Liver (tissue), 9 donors: Measurements from ENCODE around the gene PARD3B. TPM values are rescaled to one million over a fixed set of nuclear protein-coding genes. Genes with fewer than 3 reads are reported as not detected.

Experiments used
- DNase-seq: peaks from one replicate; pipeline ENCODE4 v3.0.0-alpha.2; 2017; ENCODE audit warnings: low spot score
- H3K27ac ChIP-seq, 2 donors: one replicate each; pipeline ENCODE4 v1.7.0; 2013; ENCODE audit warnings: inconsistent platforms in 2 of 2, low read length in 2 of 2, control low read depth in 1 of 2, low read depth in 1 of 2, mild to moderate bottlenecking in 1 of 2
- H3K27me3 ChIP-seq, 4 donors: one replicate each; pipeline versions ENCODE4 v1.6.1 to v1.7.0; 2013; ENCODE audit warnings: low read length in 3 of 4, inconsistent platforms in 1 of 4, mild to moderate bottlenecking in 1 of 4, moderate library complexity in 1 of 4; ENCODE audit not compliant: control insufficient read depth in 4 of 4, insufficient read depth in 4 of 4
- H3K36me3 ChIP-seq, 4 donors: one replicate each; pipeline versions ENCODE4 v1.6.1 to v1.7.0; 2013; ENCODE audit warnings: low read length in 3 of 4, mild to moderate bottlenecking in 3 of 4, low read depth in 1 of 4, moderate library complexity in 1 of 4; ENCODE audit not compliant: control insufficient read depth in 4 of 4, insufficient read depth in 3 of 4
- H3K4me1 ChIP-seq, 4 donors: one replicate each; pipeline versions ENCODE4 v1.6.1 to v1.7.0; 2013; ENCODE audit warnings: low read length in 3 of 4, mild to moderate bottlenecking in 3 of 4, moderate library complexity in 1 of 4; ENCODE audit not compliant: control insufficient read depth in 4 of 4, insufficient read depth in 4 of 4
- H3K4me3 ChIP-seq, 3 donors: one replicate each; pipeline versions ENCODE4 v1.6.1 to v1.7.0; 2013; ENCODE audit warnings: low read length in 3 of 3, control low read depth in 1 of 3, low read depth in 1 of 3, mild to moderate bottlenecking in 1 of 3
- H3K9ac ChIP-seq, 2 donors: one replicate each; pipeline ENCODE4 v1.7.0; 2013; ENCODE audit warnings: low read length in 2 of 2, mild to moderate bottlenecking in 2 of 2, moderate library complexity in 2 of 2, control low read depth in 1 of 2, low read depth in 1 of 2
- H3K9me3 ChIP-seq, 4 donors: one replicate each; pipeline versions ENCODE4 v1.6.1 to v1.7.0; 2013; ENCODE audit warnings: low read length in 3 of 4; ENCODE audit not compliant: control insufficient read depth in 4 of 4
- CTCF ChIP-seq: fragments of 150-350 bp; IDR thresholded peaks from 2 replicates; pipeline ENCODE4 v1.5.1; 2017; ENCODE audit warnings: improper control_type of control experiment, low read depth, low read length; ENCODE audit not compliant: missing input control
- EGR1 ChIP-seq, 2 donors: IDR thresholded peaks; 2 replicates each; pipeline ENCODE4 v1.6.1; 2016 to 2018; ENCODE audit warnings: antibody characterized with exemption in 2 of 2, low read depth in 2 of 2
- FOXA2 ChIP-seq: IDR thresholded peaks from 2 replicates; pipeline ENCODE4 v1.6.1; 2016; ENCODE audit warnings: antibody characterized with exemption
- GABPA ChIP-seq, 2 donors: IDR thresholded peaks in 1 of 2; conservative IDR thresholded peaks in 1 of 2; 2 replicates each; pipeline ENCODE4 v1.6.1; 2016; ENCODE audit warnings: antibody characterized with exemption in 2 of 2, mild to moderate bottlenecking in 1 of 2, moderate library complexity in 1 of 2
- HNF4A ChIP-seq, 2 donors: conservative IDR thresholded peaks; 2 replicates each; pipeline ENCODE4 v1.6.1; 2016; ENCODE audit warnings: antibody characterized with exemption in 2 of 2, mild to moderate bottlenecking in 2 of 2
- JUND ChIP-seq, 2 donors: IDR thresholded peaks; 2 replicates each; pipeline ENCODE4 v1.6.1; 2016; ENCODE audit warnings: antibody characterized with exemption in 2 of 2
- NR2F2 ChIP-seq: IDR thresholded peaks from 2 replicates; pipeline ENCODE4 v1.6.1; 2016; ENCODE audit warnings: antibody characterized with exemption
- RAD21 ChIP-seq, 2 donors: IDR thresholded peaks; 2 replicates each; pipeline ENCODE4 v1.6.1; 2016; ENCODE audit warnings: antibody characterized with exemption in 2 of 2, mild to moderate bottlenecking in 2 of 2
- REST ChIP-seq: IDR thresholded peaks from 2 replicates; pipeline ENCODE4 v1.6.1; 2016; ENCODE audit warnings: antibody characterized with exemption, mild to moderate bottlenecking
- RXRA ChIP-seq, 2 donors: IDR thresholded peaks; 2 replicates each; pipeline ENCODE4 v1.6.1; 2017 to 2018; ENCODE audit warnings: antibody characterized with exemption in 2 of 2, mild to moderate bottlenecking in 1 of 2
- SP1 ChIP-seq: IDR thresholded peaks from 2 replicates; pipeline ENCODE4 v1.6.1; 2018; ENCODE audit warnings: antibody characterized with exemption, mild to moderate bottlenecking
- TAF1 ChIP-seq: conservative IDR thresholded peaks from 2 replicates; pipeline ENCODE4 v1.6.1; 2016; ENCODE audit warnings: antibody characterized with exemption, mild to moderate bottlenecking
- YY1 ChIP-seq: IDR thresholded peaks from 2 replicates; pipeline ENCODE4 v1.6.1; 2016; ENCODE audit warnings: antibody characterized with exemption, mild to moderate bottlenecking
- WGBS: extraction: QIAGEN DNeasy Blood & Tissue Kit; methylation state at CpG from one replicate; pipeline ENCODE4 v1.1.7; 2013; 5-methylcytosine and 5-hydroxymethylcytosine counted together
- polyA plus RNA-seq, 2 donors: library from polyadenylated mRNA; stranded (reverse) in 1 of 2; unstranded in 1 of 2; fragments of 200-250 nt in 1 of 2; fragments of >200 nt in 1 of 2; fragmentation: Nextera tagmentation in 1 of 2; extraction: Ambion mirVana in 1 of 2; gene quantifications; one replicate each; pipeline versions ENCODE4 v1.2.1 to v1.2.3, GENCODE V29; 2013 to 2015
- total RNA-seq, 2 donors: library from RNA; depleted of rRNA; stranded (reverse); fragments of >200 nt; gene quantifications; one replicate each; pipeline ENCODE4 v1.2.3, GENCODE V29; 2014
- donor health status: healthy.
- donor health status: healthy.
- donor health status: healthy.
- donor health status: healthy.
- donor health status: healthy.

PARD3B gene
- total and polyA plus RNA-seq, 4 donors: 1.1 to 10.3 (median 3.7) TPM

DNA sequence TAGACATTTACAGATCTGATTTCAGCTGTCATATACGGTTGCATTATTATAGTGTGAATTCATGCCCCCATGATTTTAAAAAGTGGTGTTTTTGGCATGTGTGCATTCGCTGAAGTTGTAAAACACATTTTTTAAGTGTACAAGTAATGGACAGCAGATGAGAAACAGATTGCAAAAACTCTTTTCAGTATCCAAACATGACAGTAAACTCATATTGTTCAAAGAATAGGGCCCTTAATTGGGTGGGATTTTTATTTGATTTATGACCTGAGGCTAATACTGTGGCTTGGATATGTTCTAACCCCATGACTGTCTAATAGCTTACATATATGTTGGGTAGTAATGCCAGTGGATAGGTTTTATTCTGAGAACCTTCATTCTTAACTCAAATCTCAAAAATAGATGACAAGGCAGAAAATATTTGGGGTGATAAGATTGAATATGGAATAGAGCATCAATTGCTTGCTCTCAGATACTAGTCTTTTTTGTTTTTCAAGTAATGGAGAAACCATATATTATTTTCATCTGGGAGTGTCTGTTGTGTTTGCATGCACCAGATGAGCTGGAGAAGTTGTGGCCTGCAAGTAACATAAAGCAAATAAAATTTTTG, 118.6 kb downstream of the PARD3B start:
- H3K4me1 ChIP-seq: peaks cover 0 to 17% (median 3%) of the 10 kb centered on the region in 4 donors
- H3K36me3 ChIP-seq: no peaks in the 10 kb centered on the region
- H3K4me3 ChIP-seq: no peak overlapping the region
- 90% methylated on average over 2 of the region's 2 CpGs for WGBS
- H3K27me3 ChIP-seq: no peaks in the 10 kb centered on the region
- H3K9ac ChIP-seq: no peak overlapping the region
- no peaks in the 10 kb centered on the region for H3K9me3 ChIP-seq
- no peak for TF ChIP-seq RAD21 (IDR thresholded peaks at IDR 0.05)
- TF ChIP-seq REST: no peak
- TF ChIP-seq EGR1 (IDR thresholded peaks at IDR 0.05; ENCODE audit: low read depth in 2 of 2): no peak
- TF ChIP-seq GABPA (IDR thresholded peaks at IDR 0.05 in 1 of 2, conservative IDR thresholded peaks at IDR 0.05 in 1 of 2): no peak
- TF ChIP-seq JUND (IDR thresholded peaks at IDR 0.05): no peak
- H3K27ac ChIP-seq: no peak overlapping the region
- DNase-seq: no peak

DNA sequence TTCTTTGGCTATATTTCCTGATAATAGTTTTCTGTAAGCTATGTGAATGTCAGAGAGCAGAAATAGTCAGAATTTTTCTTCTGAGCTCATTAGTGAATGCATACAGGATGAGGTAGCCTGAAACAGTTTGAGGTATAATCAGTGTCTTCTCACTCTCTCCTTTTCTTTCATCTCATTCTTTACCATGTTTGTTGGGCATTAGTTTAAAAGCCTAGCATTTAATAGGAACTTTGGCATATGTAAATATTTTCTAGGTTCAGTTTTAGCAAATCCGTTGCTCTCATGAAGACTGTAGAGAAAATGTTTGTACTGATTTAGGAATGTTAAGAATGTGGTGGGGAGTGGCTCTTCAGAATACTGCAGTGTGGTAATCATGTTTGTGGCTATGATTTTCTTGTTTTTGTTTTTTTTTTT, 119.4 kb downstream of the PARD3B start:
- no peak overlapping the region for H3K27ac ChIP-seq
- WGBS: 26% methylated on average over 1 of the region's 1 CpG
- TF ChIP-seq FOXA2 (no peak), SP1 (peak; percentile 22)

GRCh38 chr2:204665207-204665606, 119.9 kb downstream of the PARD3B start:
- no peak for DNase-seq

More for the DNA sequence above, 119.4 kb downstream of the PARD3B start:
- DNase-seq: no peak
- peaks cover 0 to 24% (median 8%) of the 10 kb centered on the region in 4 donors for H3K4me1 ChIP-seq
- no peaks in the 10 kb centered on the region for H3K9me3 ChIP-seq
- no peak overlapping the region for H3K4me3 ChIP-seq
- no peaks in the 10 kb centered on the region for H3K36me3 ChIP-seq
- no peaks in the 10 kb centered on the region for H3K27me3 ChIP-seq
- no peak overlapping the region for H3K9ac ChIP-seq

GRCh38 chr2:204665771-204666170, 120.5 kb downstream of the PARD3B start:
- 99% methylated on average over 2 of the region's 2 CpGs for WGBS
- no peak overlapping the region for H3K27ac ChIP-seq
- TF ChIP-seq FOXA2: no peak
- no peak for TF ChIP-seq CTCF
- no peak for TF ChIP-seq SP1
- TF ChIP-seq YY1: no peak
- no peak for TF ChIP-seq TAF1
- no peak for TF ChIP-seq NR2F2
- no peak for TF ChIP-seq RXRA (IDR thresholded peaks at IDR 0.05)
- TF ChIP-seq RAD21 (IDR thresholded peaks at IDR 0.05): no peak
- no peak for TF ChIP-seq REST
- no peak for TF ChIP-seq HNF4A (conservative IDR thresholded peaks at IDR 0.05)
- TF ChIP-seq GABPA (IDR thresholded peaks at IDR 0.05 in 1 of 2, conservative IDR thresholded peaks at IDR 0.05 in 1 of 2): no peak
- no peak for TF ChIP-seq JUND (IDR thresholded peaks at IDR 0.05)

More at GRCh38 chr2:204665207-204665606, 119.9 kb downstream of the PARD3B start:
- H3K36me3 ChIP-seq: no peaks in the 10 kb centered on the region
- H3K9ac ChIP-seq: no peak overlapping the region
- H3K27me3 ChIP-seq: no peaks in the 10 kb centered on the region
- no peak overlapping the region for H3K27ac ChIP-seq
- H3K4me3 ChIP-seq: no peak overlapping the region
- WGBS: 77% methylated on average over 1 of the region's 1 CpG
- TF ChIP-seq RXRA (IDR thresholded peaks at IDR 0.05) (no peak), RAD21 (IDR thresholded peaks at IDR 0.05) (peak in 1 of 2 donors; percentile 1)
- no peaks in the 10 kb centered on the region for H3K9me3 ChIP-seq
- H3K4me1 ChIP-seq: peaks cover 0 to 24% (median 10%) of the 10 kb centered on the region in 4 donors

More at GRCh38 chr2:204665771-204666170, 120.5 kb downstream of the PARD3B start:
- Histone ChIP-seq H3K27me3 (no peaks in the 10 kb centered on the region), H3K36me3 (no peaks in the 10 kb centered on the region), H3K4me1 (peaks cover 0 to 29% (median 13%) of the 10 kb centered on the region in 4 donors), H3K4me3 (no peak overlapping the region), H3K9me3 (no peaks in the 10 kb centered on the region), H3K9ac (no peak overlapping the region)
- DNase-seq: no peak
